DND-41 (cell line): Measurements from ENCODE around the gene NEU4.

Experiments used
- ATAC-seq: fragments of 200-7000 bp; cut with Tn5 transposase; 3 replicates; pipeline ENCODE4 v1.9.1; 2021; ENCODE audit warnings: low read depth; ENCODE audit not compliant: insufficient read depth
- DNase-seq: peaks from one replicate; pipeline ENCODE4 v3.0.0-alpha.2; 2020
- H2AFZ ChIP-seq: 2 replicates; pipeline ENCODE4 v1.6.0; 2012; ENCODE audit warnings: low read depth, low read length
- H3K27ac ChIP-seq: 2 replicates; pipeline ENCODE4 v1.5.1; 2012; ENCODE audit warnings: low read length, inconsistent platforms
- H3K27me3 ChIP-seq: fragments of 200-600 bp; sonication (generic); 2 replicates; pipeline ENCODE4 v1.6.0; 2012; ENCODE audit warnings: low read length, mild to moderate bottlenecking, inconsistent platforms; ENCODE audit not compliant: insufficient read depth, poor library complexity
- H3K36me3 ChIP-seq: 2 replicates; pipeline ENCODE4 v1.5.1; 2012; ENCODE audit warnings: low read length, inconsistent platforms; ENCODE audit not compliant: insufficient read depth
- H3K4me1 ChIP-seq: 2 replicates; pipeline ENCODE4 v1.5.1; 2012; ENCODE audit warnings: mild to moderate bottlenecking, low read length; ENCODE audit not compliant: insufficient read depth
- H3K4me2 ChIP-seq: 2 replicates; pipeline ENCODE4 v1.6.0; 2012; ENCODE audit warnings: mild to moderate bottlenecking, moderate library complexity, low read length, inconsistent platforms; ENCODE audit not compliant: insufficient read depth
- H3K4me3 ChIP-seq, 2 experiments: fragments of 200-600 bp in 1 of 2; shearing (Covaris generic) in 1 of 2; 2 replicates each; pipeline ENCODE4 v1.5.1; 2012 to 2016; ENCODE audit warnings: inconsistent platforms in 2 of 2, low read length in 2 of 2, mild to moderate bottlenecking in 2 of 2, low read depth in 1 of 2, moderate library complexity in 1 of 2
- H3K79me2 ChIP-seq: 2 replicates; pipeline ENCODE4 v1.6.0; 2012; ENCODE audit warnings: low read length, inconsistent platforms; ENCODE audit not compliant: insufficient read depth
- H3K9ac ChIP-seq: 2 replicates; pipeline ENCODE4 v1.6.0; 2012; ENCODE audit warnings: low read depth, mild to moderate bottlenecking, inconsistent platforms, low read length, moderate library complexity
- H3K9me3 ChIP-seq: 2 replicates; pipeline ENCODE4 v1.5.1; 2012; ENCODE audit warnings: low read length, moderate library complexity, mild to moderate bottlenecking, inconsistent platforms; ENCODE audit not compliant: insufficient read depth, severe bottlenecking
- H4K20me1 ChIP-seq: 2 replicates; pipeline ENCODE4 v1.6.0; 2012; ENCODE audit warnings: low read length; ENCODE audit not compliant: insufficient read depth
- EZH2 ChIP-seq: IDR thresholded peaks from 3 replicates; pipeline ENCODE4 v1.6.1; 2012; ENCODE audit warnings: borderline replicate concordance, low read depth, mild to moderate bottlenecking, moderate library complexity, low read length, inconsistent platforms; ENCODE audit not compliant: severe bottlenecking
- TF ChIP-seq, protein P1 (sequence below): IDR thresholded peaks from 2 replicates; pipeline ENCODE4 v1.5.1; 2012; ENCODE audit warnings: borderline replicate concordance, low read length, moderate library complexity, mild to moderate bottlenecking; ENCODE audit not compliant: poor library complexity, severe bottlenecking; ENCODE audit errors: extremely low read depth

The NEU4 gene

GRCh38 chr2:241852116-241852980 lies 43.4 kb downstream of the NEU4 start:
- 0 out of 2 replicates have a peak, but pooled peaks cover 2% of the 10 kb centered on the region for H4K20me1 ChIP-seq

GRCh38 chr2:241852981-241853631 lies 44.1 kb downstream of the NEU4 start:
- TF ChIP-seq, protein P1, sequence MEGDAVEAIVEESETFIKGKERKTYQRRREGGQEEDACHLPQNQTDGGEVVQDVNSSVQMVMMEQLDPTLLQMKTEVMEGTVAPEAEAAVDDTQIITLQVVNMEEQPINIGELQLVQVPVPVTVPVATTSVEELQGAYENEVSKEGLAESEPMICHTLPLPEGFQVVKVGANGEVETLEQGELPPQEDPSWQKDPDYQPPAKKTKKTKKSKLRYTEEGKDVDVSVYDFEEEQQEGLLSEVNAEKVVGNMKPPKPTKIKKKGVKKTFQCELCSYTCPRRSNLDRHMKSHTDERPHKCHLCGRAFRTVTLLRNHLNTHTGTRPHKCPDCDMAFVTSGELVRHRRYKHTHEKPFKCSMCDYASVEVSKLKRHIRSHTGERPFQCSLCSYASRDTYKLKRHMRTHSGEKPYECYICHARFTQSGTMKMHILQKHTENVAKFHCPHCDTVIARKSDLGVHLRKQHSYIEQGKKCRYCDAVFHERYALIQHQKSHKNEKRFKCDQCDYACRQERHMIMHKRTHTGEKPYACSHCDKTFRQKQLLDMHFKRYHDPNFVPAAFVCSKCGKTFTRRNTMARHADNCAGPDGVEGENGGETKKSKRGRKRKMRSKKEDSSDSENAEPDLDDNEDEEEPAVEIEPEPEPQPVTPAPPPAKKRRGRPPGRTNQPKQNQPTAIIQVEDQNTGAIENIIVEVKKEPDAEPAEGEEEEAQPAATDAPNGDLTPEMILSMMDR: no peak
- no peak for TF ChIP-seq EZH2
- H3K4me3 ChIP-seq: no peak overlapping the region
- ATAC-seq (no peak), DNase-seq (no peak)
- H3K27me3 ChIP-seq: no peaks in the 10 kb centered on the region
- no peak overlapping the region for H3K9ac ChIP-seq
- H3K79me2 ChIP-seq: no peaks in the 10 kb centered on the region
- 0 out of 2 replicates have a peak, but pooled peaks cover 2% of the 10 kb centered on the region for H4K20me1 ChIP-seq
- H3K36me3 ChIP-seq: no peaks in the 10 kb centered on the region
- no peak overlapping the region for H2AFZ ChIP-seq
- H3K4me2 ChIP-seq: no peak overlapping the region
- H3K27ac ChIP-seq: no peak overlapping the region
- no peaks in the 10 kb centered on the region for H3K9me3 ChIP-seq
- no peaks in the 10 kb centered on the region for H3K4me1 ChIP-seq

More at GRCh38 chr2:241852116-241852980, 43.4 kb downstream of the NEU4 start:
- no peak overlapping the region for H2AFZ ChIP-seq
- TF ChIP-seq, protein P1: no peak
- TF ChIP-seq EZH2: no peak
- no peaks in the 10 kb centered on the region for H3K4me1 ChIP-seq
- ATAC-seq (no peak), DNase-seq (no peak)
- no peak overlapping the region for H3K9ac ChIP-seq
- no peak overlapping the region for H3K4me2 ChIP-seq
- no peak overlapping the region for H3K27ac ChIP-seq
- no peaks in the 10 kb centered on the region for H3K27me3 ChIP-seq
- no peak overlapping the region for H3K4me3 ChIP-seq
- no peaks in the 10 kb centered on the region for H3K79me2 ChIP-seq
- H3K36me3 ChIP-seq: no peaks in the 10 kb centered on the region
- no peaks in the 10 kb centered on the region for H3K9me3 ChIP-seq

DNA sequence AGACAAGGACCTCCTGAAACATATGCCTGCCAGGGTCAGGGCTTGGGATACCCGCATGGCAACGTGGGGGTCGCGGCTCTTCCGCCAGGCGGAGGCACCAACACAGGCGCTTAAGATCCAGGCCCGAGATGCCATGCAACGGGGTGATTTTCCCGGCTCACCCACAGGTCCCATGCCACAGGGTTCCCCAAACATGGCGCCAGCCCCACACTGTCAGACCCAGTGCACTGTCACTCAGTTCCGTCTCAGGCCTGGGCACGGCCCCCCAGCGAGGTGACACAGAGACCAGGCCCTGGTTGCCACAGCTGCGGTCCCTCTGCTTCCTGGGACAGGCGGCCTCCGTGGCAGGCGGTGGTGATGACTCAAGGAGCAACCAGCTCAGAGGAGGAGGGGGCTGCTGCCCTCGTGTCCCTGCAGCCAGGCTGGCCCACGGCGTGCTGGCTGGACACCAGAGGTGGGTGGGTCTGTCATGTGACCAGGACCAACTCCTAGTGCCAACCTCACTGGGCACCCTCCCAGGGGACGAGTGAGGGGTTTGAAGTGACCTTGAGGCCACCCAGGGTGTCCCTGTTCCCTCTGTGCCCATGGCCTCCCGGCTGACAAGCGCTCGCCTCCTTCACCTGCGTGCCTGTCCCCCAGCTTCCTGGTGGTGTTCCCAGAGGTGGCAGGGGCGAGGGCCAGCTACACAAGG lies 44.8 kb downstream of the NEU4 start:
- no peaks in the 10 kb centered on the region for H3K27me3 ChIP-seq
- ATAC-seq: no peak

More for the DNA sequence above, 44.8 kb downstream of the NEU4 start:
- TF ChIP-seq EZH2: no peak
- TF ChIP-seq, protein P1: no peak
- Histone ChIP-seq H4K20me1 (0 out of 2 replicates have a peak, but pooled peaks cover 2% of the 10 kb centered on the region), H3K36me3 (no peaks in the 10 kb centered on the region), H3K27ac (no peak overlapping the region), H3K4me3 (no peak overlapping the region), H3K4me1 (peaks cover 3% of the 10 kb centered on the region), H2AFZ (no peak overlapping the region), H3K79me2 (no peaks in the 10 kb centered on the region), H3K9me3 (no peaks in the 10 kb centered on the region), H3K9ac (no peak overlapping the region), H3K4me2 (no peak overlapping the region)
- DNase-seq: no peak
